OCI-LY3 (cell line): Measurements from ENCODE around the gene EP300.

Experiments used
- EZH2phosphoT487 ChIP-seq: fragments of 200-600 bp; shearing (Covaris generic); IDR thresholded peaks from 2 replicates; pipeline ENCODE4 v1.6.1; 2018; ENCODE audit warnings: antibody characterized with exemption, mixed run types, low read depth
- TF ChIP-seq, protein P1 (sequence below): fragments of 200-600, 300-600 bp; sonication (generic); IDR thresholded peaks from 2 replicates; pipeline ENCODE4 v1.5.1; 2014; ENCODE audit warnings: antibody characterized with exemption, low read length, low read depth

DNA sequence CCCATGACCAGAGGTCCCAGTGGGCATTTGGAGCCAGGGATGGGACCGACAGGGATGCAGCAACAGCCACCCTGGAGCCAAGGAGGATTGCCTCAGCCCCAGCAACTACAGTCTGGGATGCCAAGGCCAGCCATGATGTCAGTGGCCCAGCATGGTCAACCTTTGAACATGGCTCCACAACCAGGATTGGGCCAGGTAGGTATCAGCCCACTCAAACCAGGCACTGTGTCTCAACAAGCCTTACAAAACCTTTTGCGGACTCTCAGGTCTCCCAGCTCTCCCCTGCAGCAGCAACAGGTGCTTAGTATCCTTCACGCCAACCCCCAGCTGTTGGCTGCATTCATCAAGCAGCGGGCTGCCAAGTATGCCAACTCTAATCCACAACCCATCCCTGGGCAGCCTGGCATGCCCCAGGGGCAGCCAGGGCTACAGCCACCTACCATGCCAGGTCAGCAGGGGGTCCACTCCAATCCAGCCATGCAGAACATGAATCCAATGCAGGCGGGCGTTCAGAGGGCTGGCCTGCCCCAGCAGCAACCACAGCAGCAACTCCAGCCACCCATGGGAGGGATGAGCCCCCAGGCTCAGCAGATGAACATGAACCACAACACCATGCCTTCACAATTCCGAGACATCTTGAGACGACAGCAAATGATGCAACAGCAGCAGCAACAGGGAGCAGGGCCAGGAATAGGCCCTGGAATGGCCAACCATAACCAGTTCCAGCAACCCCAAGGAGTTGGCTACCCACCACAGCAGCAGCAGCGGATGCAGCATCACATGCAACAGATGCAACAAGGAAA lies 85.4 kb downstream of the EP300 start:
- TF ChIP-seq, protein P1, sequence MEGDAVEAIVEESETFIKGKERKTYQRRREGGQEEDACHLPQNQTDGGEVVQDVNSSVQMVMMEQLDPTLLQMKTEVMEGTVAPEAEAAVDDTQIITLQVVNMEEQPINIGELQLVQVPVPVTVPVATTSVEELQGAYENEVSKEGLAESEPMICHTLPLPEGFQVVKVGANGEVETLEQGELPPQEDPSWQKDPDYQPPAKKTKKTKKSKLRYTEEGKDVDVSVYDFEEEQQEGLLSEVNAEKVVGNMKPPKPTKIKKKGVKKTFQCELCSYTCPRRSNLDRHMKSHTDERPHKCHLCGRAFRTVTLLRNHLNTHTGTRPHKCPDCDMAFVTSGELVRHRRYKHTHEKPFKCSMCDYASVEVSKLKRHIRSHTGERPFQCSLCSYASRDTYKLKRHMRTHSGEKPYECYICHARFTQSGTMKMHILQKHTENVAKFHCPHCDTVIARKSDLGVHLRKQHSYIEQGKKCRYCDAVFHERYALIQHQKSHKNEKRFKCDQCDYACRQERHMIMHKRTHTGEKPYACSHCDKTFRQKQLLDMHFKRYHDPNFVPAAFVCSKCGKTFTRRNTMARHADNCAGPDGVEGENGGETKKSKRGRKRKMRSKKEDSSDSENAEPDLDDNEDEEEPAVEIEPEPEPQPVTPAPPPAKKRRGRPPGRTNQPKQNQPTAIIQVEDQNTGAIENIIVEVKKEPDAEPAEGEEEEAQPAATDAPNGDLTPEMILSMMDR: no peak
- TF ChIP-seq EZH2phosphoT487: no peak
